Measurements from ENCODE around the gene POLR2M. TPM values are rescaled to one million over a fixed set of nuclear protein-coding genes. Genes with fewer than 3 reads are reported as not detected.

The POLR2M gene
- total RNA-seq, 1 donor from 2014 or later, result 307 TPM

DNA sequence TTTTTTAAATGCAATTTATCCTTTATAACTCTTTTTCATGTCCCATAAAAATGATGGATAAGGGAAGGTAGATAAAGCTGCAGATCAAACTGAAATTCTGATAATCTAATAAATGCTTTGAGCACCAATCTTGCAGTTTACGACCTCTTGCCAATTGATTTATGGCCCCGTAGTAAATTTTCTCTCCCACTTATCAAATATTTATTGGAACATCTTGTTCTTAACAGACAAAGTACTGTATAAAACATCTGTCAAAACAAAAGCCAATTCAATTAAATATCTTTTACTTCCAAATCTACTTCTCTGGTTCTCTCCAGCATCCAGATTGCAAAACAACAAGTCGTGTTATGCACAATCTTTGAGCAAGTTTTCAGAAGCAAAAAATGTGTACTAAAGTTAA, 34.6 kb downstream of the POLR2M start:
- no peak for DNase-seq

DNA sequence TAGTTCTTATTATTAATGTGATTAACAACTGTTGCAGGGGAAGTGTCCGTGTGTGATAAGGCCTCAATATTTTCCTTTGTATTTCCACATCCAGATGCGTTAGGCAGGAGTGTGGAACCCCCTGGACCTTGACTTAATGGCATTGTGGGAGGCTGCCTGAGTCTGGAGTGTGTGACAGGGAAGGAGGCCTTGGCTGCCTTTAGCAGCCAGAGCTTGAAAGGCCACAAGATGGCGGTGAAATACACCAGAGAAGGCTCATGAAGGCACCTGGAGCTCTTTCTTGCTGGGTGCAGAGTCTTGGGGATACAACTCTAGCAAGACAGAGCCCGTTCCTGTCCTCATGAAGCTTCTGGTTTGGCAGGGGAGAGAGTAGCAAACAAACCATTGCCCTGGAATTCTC, 36.9 kb downstream of the POLR2M start:
- DNase-seq, result no peak

DNA sequence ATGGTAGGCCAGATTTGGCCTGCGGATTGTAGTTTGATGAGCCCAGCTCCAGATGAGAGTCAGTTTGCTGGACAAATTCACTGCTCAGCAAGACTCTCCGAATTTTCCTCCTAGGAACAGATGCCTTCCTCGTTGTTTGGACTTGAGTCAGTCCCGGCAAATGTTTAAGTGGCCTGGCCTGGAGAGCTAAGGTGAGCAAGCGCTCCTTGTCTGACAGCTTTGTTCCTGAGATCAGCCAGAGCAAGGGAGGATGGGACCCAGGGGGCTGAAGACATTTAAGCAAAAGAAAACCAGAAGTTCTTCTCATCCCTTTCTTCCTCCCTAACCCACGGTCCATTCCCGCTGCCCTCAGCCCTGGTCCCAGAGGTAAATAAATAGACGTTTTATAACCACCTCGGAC, 40.3 kb downstream of the POLR2M start:
- DNase-seq, result peak; percentile 58

DNA sequence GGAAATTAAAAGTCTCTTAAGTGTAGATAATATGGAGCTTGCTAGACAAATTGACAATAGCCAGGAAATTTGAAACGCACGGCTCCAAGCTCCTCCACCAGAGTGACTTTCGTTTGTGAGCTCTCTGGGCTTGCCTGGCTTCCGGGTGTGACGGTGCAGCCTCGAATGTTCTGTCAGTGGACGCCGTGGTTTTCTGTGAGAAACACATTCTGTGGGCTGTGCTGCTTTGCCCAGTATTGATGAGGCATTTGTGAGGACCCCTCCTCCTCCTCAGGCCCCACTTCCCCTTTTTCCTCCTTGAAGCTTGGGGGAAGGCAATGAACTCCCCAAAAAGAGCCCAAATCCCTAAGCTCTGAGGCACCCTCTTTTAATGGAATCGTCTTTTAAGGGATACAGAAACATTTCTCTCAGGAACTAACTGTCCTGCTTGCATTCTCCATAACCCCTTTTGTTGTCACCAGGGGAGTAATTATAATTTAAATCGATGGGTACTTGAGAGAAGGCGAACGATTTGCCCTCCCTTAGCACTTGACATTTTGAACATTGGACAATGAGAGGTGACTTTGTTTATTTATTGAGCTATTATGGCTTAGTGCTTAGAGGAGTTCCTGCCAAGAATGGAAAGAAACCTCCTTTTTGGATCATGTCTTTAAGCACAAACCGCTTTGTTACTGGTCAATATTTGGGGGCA, 40.8 kb downstream of the POLR2M start:
- no peak for DNase-seq

DNA sequence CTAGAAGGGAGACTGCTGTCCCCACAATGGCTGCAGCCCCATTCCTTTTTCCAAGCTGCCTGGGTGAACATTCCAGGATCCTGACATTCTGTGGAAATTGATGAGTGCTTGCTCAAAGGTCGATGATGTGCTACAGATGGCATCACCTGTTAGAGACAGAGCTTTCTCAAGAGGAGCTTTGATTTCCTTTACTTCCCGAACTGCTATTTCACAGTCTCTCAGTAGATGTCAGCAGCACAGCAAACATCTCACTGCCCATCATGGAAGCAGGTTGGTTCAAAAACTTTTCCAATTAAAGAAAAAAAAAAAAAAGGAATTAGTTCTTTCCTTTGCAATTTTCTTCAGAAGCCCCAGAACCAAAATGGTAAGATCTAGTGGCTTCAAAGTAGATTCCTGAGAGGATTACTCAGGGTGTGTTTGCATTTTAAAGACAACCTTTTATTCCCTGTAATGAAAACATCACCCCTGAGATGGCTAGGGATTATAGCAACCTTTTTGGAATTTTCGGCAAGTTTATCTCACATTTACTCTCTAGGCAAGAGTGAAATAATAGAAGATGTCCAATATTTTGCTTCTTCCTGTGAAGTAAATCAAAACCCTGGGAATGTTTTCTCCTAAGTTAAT, 44.8 kb downstream of the POLR2M start:
- peak; percentile 67 for DNase-seq

DNA sequence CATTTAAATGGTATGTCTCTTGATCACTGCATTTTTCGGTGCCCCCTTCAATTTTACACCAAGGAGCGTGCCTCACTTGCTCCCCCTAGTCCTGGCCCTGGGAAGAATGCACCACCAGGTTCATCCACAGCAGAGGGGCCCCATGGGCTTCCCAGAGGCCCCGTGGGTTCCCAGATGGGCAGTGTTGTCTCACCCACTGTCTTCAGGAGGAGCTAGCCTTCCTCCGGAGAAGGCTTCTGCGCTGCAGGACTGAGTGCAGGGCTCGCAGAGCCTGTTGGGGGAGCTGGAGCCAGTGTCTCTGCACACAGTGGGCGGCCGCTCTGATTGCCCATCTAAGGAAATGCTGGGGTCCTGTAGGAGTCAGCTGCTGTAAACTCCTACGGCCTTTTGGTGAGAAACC, 45.9 kb downstream of the POLR2M start:
- DNase-seq, result peak; percentile 38

DNA sequence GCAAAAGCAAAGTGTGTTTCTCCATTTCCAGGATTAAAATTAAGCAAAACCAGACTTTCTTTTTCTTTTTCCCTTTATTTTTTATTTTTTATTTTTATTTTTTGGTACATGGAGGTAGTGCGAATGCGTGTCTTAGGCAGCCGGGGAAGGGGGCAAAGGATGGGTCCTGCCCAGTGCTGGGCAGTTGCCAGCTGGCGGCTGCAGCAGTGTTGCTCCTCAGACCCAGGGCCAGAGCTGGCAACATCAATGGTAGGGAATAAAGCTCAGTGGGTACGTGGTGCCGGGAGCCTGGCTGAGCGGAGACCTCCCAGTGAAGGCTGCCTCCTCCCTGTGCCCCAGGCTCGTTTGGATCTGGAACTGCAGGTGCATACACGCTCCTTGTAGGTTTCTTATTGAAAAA, 46.3 kb downstream of the POLR2M start:
- DNase-seq, result no peak

DNA sequence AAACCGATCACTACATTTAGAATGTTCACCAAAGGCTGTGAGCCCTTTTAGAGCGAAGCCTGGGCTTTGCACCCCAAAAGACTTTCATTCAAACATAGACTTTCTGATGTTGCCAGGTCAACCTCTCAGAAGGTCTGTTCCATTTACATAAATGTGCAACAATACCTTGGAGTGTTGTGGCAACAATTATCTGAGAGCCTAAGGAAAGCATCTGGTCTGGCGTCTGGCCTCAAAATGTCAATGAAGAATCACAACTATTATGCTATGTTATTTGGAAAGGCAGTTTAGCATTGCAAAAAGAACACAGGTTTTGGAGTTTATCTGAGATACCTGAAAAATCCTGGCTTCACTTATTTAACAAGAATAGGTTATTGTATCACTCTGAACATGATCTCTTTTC, 50.0 kb downstream of the POLR2M start:
- DNase-seq, result no peak

DNA sequence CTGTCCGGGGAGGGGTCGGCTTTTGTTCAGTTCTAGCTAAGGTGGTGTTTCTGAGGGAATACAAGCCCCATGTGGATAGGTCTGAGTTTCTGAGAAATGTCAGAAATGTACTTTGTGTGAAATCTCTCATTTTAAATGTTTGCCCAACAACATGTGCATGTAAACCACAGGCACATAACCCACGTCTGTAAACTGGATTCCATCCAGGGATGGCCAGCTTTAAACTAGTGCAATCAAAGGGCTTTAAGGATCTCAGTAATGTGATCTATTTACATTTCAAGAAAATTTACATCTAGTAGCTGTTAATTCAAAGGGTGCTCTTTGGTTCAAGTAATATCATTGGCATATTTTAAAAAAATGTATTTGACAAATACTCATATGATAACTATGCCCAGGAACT, 52.0 kb downstream of the POLR2M start:
- DNase-seq, result no peak

DNA sequence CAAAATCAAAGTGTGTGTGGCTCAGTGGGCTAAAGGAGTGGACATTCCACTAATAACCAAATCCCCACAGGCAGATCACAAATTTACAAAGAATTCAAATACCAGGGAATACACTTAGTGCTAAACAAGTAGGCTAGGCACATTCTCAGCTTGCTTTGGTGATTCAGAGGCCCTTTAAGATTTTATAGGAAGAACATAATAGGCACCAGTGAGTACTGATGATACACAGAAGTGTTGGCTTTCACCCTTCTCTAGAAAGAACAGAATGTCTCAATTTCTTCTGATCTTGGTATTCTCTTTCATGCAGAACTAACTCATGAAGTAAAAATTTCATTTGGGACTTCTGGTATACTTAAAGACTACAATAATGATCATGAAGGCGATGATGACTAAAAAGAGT, 55.0 kb downstream of the POLR2M start:
- DNase-seq, result no peak

DNA sequence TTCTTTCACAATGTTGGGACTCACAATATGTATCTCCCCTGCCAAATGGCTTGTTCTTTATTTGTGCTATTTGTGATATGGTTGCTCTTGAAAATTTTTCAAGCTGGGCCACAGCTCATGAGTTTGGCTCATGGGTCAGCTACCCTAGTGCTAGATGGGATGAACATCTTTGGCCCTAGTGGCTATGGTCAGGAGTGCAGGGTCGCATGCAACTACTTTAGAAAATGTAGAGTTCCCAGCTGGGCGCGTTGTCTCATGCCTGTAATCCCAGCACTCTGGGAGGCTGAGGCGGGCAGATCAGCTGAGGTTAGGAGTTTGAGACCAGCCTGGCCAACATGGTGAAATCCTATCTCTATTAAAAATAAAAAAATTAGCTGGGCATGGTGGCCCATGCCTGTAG, 55.8 kb downstream of the POLR2M start:
- no peak for DNase-seq

DNA sequence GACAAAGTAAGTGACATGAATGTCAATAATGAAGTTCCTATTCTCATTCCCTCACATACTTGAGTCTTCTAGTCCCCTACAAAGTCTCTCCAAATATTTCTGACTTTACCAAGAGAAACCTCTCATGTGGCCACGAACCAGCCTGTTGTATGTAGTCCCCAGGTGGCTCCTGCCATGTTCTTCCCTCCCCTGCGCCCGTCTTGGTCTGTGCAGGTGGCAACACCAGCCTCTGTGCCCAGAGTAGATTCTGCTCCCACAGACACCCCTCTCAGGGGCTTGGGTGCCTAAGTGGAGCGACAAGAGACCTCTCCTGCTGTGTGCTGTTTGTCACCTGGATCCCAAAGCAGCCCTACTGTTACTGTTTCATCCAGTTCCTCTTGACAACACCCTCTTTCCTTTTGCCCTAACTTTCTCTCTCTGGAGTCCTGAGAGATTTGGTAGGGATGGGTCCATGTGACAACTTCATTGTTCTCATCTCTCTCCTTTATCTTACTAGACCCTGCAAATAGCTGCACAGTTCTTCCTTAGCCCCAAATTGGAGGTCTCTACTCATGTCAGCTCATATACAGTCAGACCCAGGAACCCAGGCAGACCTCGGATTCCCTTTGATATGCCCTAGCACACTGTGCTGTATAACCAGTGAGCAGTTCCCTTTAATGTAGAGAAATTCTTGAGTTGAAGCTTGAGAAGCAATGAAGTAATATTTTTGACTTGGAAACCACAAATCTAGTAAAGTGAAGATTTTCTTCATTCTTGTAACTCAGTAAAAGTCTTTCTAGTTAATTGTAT, 56.9 kb downstream of the POLR2M start:
- DNase-seq, result no peak

Other genes with a start within 250 kb of the POLR2M start
- gene MYZAP, start 114.8 kb upstream of the POLR2M start, total RNA-seq, result 3.5 TPM

Data from tongue (tissue), 2 donors.